ENCODE measurements around the gene COL6A3.

COL6A3 gene

DNA sequence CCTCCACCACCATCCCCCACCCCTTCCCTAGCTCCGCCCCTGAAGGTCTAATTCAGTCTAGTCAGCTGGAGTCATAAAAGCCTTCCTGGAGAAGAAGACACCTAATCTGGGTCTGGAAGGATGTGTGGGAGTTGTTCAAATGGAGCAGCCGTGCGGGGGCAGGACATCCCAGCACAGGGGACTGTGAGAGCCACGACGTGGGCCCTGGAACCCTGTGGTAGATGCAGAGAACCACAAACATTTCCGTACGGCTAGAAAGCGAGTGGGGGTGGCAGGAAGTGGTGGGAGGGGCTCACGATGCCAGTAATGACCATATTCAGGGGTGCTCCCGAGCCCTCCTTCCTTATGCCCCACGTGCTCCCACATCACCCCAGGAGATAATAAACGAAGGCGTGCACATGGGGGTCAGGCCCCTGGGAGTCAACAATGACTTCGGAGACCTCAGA, 20.9 kb upstream of the COL6A3 start:
- Histone ChIP-seq H3K79me2 (ENCODE audit: insufficient read depth, low read length) (no peaks in the 10 kb centered on the region), H3K9me3 (ENCODE audit: insufficient read depth, low read depth, low read length) (no peaks in the 10 kb centered on the region), H3F3A (ENCODE audit: low read depth) (no peaks in the 10 kb centered on the region), H3K9ac (ENCODE audit: low read depth, low read length, poor library complexity, severe bottlenecking) (peak overlapping the region; percentile 56), H3K4me2 (ENCODE audit: low read depth, low read length, poor library complexity, severe bottlenecking) (peak overlapping the region; percentile 68), H4K20me1 (ENCODE audit: insufficient read depth, low read length, poor library complexity, severe bottlenecking) (no peaks in the 10 kb centered on the region), H3K9me2 (replicated peaks; ENCODE audit: low read depth, low read length) (no peaks in the 10 kb centered on the region), H3K36me3 (ENCODE audit: insufficient read depth, low read length) (no peaks in the 10 kb centered on the region), H3K27me3 (ENCODE audit: insufficient read depth, low read length, poor library complexity, severe bottlenecking) (no peaks in the 10 kb centered on the region), H3K4me1 (ENCODE audit: insufficient read depth, low read length, poor library complexity, severe bottlenecking) (peaks cover 55% of the 10 kb centered on the region), H3K4me3 (ENCODE audit: low read length, poor library complexity, severe bottlenecking) (peak overlapping the region; percentile 55), H2AFZ (ENCODE audit: low read length) (peak overlapping the region; percentile 36; the same call in 1 of the 2 replicates)
- TF ChIP-seq, protein P1, sequence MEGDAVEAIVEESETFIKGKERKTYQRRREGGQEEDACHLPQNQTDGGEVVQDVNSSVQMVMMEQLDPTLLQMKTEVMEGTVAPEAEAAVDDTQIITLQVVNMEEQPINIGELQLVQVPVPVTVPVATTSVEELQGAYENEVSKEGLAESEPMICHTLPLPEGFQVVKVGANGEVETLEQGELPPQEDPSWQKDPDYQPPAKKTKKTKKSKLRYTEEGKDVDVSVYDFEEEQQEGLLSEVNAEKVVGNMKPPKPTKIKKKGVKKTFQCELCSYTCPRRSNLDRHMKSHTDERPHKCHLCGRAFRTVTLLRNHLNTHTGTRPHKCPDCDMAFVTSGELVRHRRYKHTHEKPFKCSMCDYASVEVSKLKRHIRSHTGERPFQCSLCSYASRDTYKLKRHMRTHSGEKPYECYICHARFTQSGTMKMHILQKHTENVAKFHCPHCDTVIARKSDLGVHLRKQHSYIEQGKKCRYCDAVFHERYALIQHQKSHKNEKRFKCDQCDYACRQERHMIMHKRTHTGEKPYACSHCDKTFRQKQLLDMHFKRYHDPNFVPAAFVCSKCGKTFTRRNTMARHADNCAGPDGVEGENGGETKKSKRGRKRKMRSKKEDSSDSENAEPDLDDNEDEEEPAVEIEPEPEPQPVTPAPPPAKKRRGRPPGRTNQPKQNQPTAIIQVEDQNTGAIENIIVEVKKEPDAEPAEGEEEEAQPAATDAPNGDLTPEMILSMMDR (conservative IDR thresholded peaks at IDR 0.05; ENCODE audit: low read length), result no peak
- no peak for TF ChIP-seq EZH2phosphoT487 (IDR thresholded peaks at IDR 0.05; ENCODE audit: borderline replicate concordance)

- H3K79me2 ChIP-seq (ENCODE audit: insufficient read depth, low read length), result no peaks in the 10 kb centered on the region
- no peaks in the 10 kb centered on the region for H3K36me3 ChIP-seq (ENCODE audit: insufficient read depth, low read length)
- H3F3A ChIP-seq (ENCODE audit: low read depth), result no peaks in the 10 kb centered on the region
- no peaks in the 10 kb centered on the region for H3K9me3 ChIP-seq (ENCODE audit: insufficient read depth, low read depth, low read length)
- H3K4me2 ChIP-seq (ENCODE audit: low read depth, low read length, poor library complexity, severe bottlenecking), result peak overlapping the region; percentile 68
- H3K9ac ChIP-seq (ENCODE audit: low read depth, low read length, poor library complexity, severe bottlenecking), result peak overlapping the region; percentile 28
- peak overlapping the region; percentile 55 for H3K4me3 ChIP-seq (ENCODE audit: low read length, poor library complexity, severe bottlenecking)
- peaks cover 61% of the 10 kb centered on the region for H3K4me1 ChIP-seq (ENCODE audit: insufficient read depth, low read length, poor library complexity, severe bottlenecking)
- TF ChIP-seq, protein P1 (conservative IDR thresholded peaks at IDR 0.05; ENCODE audit: low read length), result no peak
- no peak for TF ChIP-seq EZH2phosphoT487 (IDR thresholded peaks at IDR 0.05; ENCODE audit: borderline replicate concordance)
- H3K27me3 ChIP-seq (ENCODE audit: insufficient read depth, low read length, poor library complexity, severe bottlenecking), result no peaks in the 10 kb centered on the region
- H3K9me2 ChIP-seq (replicated peaks; ENCODE audit: low read depth, low read length), result no peaks in the 10 kb centered on the region
- no peaks in the 10 kb centered on the region for H4K20me1 ChIP-seq (ENCODE audit: insufficient read depth, low read length, poor library complexity, severe bottlenecking)
- H2AFZ ChIP-seq (ENCODE audit: low read length), result peak overlapping the region; percentile 36; the same call in 1 of the 2 replicates
Observed at GRCh38 chr2:237433920-237434676, 20.1 kb upstream of the COL6A3 start.

DNA sequence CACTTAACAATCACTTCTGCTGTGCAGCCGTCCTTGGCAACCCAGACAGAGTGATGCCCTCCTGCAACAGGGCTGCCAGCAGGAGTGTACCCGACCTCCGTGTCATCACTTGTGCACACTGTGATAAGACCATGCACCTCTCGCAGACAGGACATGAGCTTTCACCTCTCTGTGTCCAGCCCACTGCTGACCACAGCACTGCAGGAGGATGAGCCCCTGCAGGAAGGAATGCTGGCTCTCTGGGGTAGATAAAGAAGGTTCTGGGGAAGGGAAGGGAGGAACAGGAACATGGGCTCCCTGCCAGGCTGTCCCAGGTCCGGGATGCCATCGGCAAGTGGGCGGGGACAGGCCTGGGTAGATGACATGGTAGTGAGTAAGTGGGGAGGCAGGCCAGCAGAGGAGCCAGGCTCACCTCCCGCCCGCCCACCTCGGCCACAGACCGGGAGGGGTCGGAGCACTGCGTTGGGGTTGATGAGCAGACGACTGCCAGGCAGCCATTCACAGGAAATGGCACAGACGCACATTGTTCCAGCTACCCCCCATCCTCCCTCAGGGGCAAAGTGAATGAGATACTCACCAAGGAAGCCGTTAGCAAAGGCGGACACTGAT, 18.6 kb upstream of the COL6A3 start:
- H3K27me3 ChIP-seq (ENCODE audit: insufficient read depth, low read length, poor library complexity, severe bottlenecking), result no peaks in the 10 kb centered on the region
- no peaks in the 10 kb centered on the region for H4K20me1 ChIP-seq (ENCODE audit: insufficient read depth, low read length, poor library complexity, severe bottlenecking)
- H3K9me2 ChIP-seq (replicated peaks; ENCODE audit: low read depth, low read length), result no peaks in the 10 kb centered on the region
- H2AFZ ChIP-seq (ENCODE audit: low read length), result no peak overlapping the region
- no peak overlapping the region for H3K4me3 ChIP-seq (ENCODE audit: low read length, poor library complexity, severe bottlenecking)
- no peaks in the 10 kb centered on the region for H3K9me3 ChIP-seq (ENCODE audit: insufficient read depth, low read depth, low read length)
- no peaks in the 10 kb centered on the region for H3K36me3 ChIP-seq (ENCODE audit: insufficient read depth, low read length)
- H3K4me2 ChIP-seq (ENCODE audit: low read depth, low read length, poor library complexity, severe bottlenecking), result no peak overlapping the region
- H3F3A ChIP-seq (ENCODE audit: low read depth), result no peaks in the 10 kb centered on the region
- no peak for TF ChIP-seq EZH2phosphoT487 (IDR thresholded peaks at IDR 0.05; ENCODE audit: borderline replicate concordance)
- TF ChIP-seq, protein P1 (conservative IDR thresholded peaks at IDR 0.05; ENCODE audit: low read length), result no peak
- H3K4me1 ChIP-seq (ENCODE audit: insufficient read depth, low read length, poor library complexity, severe bottlenecking), result peaks cover 64% of the 10 kb centered on the region
- no peaks in the 10 kb centered on the region for H3K79me2 ChIP-seq (ENCODE audit: insufficient read depth, low read length)
- H3K9ac ChIP-seq (ENCODE audit: low read depth, low read length, poor library complexity, severe bottlenecking), result no peak overlapping the region

All from Loucy (cell line).